Epidermal melanocyte (primary cell): ENCODE data around the gene SYNE1.
"Not testable (repeated sequence)": the region's sequence is repeated elsewhere in the genome, so short reads cannot be mapped to it uniquely, and the experiment has no call there.

ENCODE experiments used
- DNase-seq: peaks from one replicate; pipeline ENCODE4 v3.0.0; 2011; ENCODE audit warnings: low spot score; ENCODE audit not compliant: insufficient read length

SYNE1 gene

DNA sequence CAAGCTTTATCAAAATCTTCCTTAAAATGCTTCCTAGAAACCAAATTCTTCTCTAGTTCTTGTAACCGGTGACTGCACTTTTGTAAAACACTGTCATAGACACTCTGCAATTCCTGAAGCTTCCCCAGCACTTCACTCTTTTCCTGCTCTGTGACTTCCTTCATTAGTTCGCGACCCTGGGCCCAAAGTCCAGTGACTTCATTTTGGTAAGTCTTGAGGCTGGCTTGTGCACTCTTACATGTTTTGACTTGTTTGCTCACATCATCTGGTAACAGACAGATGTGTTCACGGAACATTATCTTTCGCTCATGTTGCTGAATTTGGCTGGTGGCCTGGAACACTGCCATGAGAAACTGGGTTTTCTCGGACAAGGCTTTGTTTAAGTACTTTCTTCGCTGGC lies 306.2 kb downstream of the SYNE1 start:
- DNase-seq = no peak

DNA sequence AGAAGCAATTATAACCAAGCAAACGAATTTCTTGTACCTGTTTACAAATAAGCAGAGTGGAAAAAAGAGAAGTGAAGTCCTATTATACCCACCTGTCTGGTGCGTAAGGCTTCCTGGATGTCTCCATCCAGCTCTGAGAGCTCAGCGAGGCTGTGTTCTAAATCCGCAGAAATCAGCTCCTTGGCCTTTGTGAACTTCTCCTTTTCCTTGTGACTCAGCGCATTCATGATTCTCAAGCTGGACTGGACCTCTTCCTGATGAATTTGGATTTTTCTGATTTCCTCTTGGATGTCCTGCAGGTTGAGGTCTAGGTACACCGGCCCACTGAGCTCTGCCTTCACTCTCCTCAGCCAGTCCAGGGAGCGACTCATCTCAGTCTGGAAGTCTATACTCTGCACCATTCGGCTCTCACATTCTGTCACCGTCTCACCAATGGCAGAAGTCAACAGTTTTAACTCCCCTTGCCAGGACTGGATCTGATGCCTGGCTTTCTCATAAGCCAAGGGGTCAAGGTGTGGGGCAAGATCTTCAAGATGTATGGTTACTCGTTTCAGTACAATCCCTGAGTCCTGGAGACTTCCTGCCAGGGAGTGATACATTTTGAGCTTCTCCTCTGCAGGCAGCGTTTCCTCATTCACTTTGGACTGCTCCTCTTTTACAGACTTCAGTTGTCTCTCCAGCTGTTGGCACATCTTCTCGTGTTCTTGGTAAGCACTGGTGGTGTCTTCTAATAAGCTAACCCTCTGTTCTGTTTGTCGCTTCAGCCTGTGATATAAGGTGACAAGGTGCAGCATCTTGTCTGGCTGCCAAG lies 307.3 kb downstream of the SYNE1 start:
- DNase-seq = no peak

DNA sequence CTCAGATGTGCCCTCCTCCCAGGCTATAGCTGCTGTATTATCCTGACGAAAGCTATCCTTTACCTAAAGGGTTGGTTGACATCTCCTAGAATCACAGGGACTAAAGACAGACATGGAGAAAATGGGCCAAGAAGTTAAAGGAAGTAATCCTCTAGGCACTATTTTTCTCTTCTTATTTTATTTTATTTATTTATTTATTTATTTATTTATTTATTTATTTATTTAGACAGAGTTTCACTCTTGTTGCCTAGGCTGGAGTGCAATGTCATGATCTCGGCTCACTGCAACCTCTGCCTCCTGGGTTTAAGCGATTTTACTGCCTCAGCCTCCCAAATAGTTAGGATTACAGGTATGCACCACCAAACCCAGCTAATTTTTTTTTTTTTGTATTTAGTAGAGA lies 309.0 kb downstream of the SYNE1 start:
- not testable (repeated sequence) for DNase-seq

DNA sequence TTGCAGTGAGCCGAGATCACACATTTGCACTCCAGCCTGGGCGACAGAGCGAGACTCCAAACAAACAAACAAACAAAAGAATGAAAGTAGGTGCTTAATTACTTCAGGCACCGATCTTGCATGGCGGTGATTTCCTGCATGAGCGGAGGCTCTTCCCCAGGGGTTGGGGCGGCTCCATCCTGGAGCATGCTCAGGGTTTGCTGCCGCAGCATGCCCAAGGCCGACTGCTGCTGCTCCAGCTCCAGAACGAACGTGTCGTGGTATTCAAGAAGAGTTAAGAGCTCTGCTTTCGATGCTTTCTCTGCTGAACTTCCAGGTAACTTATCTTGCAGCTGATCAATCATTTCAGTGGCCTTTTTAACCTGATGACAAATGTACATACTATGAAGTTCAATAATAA lies 313.8 kb downstream of the SYNE1 start:
- no peak for DNase-seq

DNA sequence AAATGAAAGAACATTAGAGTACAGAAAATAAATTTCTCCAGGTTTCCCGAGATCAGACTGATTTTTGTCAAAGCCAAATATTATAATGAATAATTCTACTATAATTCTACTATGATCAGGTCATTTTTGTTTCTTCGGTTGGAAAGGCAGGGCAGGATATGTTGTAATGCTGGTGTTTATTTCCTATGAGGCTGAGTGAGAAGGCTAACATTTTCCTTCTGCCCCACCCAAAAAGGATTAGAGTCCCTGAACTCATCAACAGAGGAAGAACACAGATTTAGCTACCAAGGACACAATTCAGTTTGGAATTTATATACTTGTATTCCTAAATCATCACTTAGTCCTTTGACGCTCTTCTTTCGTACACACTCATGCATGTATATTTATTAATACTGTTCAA lies 318.9 kb downstream of the SYNE1 start:
- no peak for DNase-seq

DNA sequence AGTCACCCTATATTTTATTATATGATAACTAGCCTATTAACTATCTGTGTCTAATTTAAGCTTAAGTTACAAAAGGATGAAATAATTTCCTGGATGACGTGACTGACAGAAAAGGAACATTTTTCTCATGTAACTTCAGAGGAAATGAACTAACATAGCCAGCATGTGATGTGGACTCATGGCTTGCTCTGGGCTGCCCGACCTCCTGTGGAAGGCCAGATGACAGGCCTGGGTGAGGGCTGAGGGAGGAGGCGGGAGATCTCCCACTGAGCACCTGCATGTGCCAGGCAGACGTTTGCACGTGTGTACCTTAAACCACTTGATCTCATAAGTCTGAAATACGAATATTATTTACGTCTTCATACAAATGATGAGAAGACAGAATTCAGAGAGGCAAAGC lies 321.1 kb downstream of the SYNE1 start:
- no peak for DNase-seq

DNA sequence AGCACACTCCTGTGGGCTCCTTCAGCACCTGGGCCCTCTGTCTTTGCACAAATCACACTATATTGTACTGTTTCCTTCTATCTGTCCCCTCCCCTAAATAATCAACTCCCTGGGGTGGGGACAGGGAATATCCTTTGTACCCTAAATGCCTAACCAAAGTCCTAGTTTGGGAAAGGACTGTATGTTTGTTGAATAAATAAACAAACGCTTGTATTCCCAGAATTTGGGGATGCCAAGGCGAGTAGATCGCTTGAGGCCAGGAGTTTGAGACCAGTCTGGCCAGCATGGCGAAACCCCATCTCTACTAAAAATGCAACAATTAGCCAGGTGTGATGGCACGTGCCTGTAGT lies 322.7 kb downstream of the SYNE1 start:
- DNase-seq = no peak

DNA sequence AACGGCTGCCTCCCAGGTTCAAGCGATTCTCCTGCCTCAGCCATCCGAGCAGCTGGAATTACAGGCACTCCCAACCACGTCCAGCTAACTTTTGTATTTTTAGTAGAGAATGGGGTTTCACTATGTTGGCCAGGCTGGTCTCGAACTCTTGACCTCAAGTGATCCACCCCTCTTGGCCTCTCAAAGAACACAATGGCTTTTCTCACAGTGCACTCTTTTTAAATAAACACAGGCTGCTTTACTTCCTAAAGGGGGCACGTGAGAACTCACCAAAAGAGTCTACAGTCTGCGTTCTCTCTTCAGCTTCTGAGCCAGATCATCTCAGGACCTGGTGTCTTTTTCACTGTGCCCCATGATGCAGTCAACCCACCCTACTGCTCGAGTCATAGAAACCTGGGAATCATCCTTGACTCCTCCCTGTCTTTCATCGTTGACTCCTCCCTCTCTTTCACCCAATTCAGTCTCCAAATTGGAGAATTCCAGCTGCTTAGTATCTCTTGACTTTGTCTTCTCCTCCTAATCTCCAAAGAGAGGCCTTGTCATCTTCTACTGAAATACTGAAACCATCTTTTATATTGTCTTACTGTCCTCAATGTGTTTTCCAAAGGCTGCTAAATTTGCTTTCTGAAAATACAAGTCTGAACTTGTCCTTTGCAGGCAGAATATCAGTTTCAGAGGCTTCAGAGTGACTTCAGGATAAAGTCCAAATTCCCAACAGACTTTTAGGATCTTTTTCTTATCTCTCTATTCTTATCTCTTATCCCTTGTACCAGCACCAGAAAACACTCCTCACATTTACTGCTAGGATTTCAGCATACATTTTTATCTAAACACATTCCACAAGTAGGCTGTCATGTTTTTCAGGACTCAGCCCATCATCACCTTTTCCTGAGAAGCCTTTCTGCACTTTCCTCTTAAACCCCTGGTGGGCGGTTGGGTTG lies 323.4 kb downstream of the SYNE1 start:
- no peak for DNase-seq

DNA sequence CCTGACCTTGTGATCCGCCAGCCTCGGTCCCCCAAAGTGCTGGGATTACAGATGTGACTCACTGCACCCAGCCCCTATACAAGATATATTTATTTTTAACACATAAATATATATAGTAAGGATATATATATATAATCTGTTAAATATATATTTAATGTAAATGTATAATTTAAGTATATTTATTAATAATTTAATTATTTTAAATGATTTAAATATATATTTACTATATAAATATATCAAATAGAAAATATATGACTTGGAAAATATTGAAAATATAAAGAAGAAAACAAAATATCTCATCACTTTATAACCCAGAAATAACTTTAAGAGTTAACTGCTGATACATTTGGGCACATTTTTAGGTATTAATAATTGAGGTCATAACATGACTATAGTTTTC lies 324.7 kb downstream of the SYNE1 start:
- no peak for DNase-seq

DNA sequence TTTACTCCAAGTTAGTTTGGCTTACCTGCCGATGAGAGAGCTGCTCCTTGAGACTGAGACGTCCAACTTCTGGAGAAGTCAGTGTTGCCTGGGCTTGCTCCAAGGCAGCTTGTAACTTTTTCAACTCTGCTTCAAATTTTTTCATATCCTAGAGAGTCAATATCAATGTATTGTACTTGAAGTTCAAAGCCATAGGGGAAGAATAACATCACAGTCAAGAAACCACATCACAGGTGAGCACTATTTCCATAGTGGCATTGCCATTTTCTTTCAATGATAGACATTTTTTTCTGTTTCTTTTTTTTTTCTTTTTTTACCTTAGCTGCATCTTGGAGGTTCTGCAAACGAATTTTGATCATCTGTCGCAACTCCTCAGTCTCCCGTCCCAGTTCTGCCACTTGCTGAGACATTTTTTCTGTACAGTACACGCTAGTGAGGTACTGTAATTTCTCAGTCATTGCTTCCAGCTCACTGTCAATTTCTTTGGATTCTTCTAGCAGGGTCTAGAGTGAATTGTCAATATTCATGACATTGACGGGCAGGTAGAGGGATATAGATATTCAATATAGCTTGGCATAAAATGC lies 326.7 kb downstream of the SYNE1 start:
- no peak for DNase-seq

DNA sequence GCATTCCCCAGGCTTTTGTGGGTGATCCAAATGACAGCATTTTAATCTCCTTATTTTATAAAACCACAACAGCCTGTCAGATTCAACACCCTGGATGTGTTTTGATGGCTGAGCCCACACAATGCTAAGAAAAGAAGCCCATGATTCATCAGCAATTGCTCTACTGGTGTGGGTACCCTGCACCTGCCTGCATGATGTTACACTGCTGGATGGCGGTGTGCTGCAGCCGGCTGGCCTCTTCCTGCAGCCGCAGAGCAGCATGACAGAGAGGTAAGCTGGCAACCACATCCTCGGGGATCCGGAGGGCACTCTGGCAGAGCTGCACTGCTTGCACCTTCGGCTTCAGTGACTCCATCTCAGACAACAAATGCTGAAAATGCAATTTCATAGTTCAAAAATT lies 327.5 kb downstream of the SYNE1 start:
- no peak for DNase-seq

DNA sequence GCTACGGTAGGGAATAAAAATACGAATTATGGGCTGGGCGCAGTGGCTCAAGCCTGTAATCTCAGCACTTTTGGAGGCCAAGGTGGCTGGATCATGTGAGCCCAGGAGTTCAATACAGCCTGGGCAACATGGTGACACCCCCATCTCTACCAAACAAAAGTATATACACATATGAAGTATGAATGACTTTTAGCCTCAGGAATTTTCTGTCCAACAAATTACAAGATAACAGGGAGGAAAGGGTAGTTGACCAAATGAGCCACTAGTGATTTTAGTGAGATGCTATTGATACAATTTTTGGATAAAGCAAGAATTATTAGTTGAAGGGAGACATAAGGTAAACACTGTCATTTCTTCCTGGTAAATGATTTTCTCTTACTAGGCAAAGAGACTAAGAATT lies 328.2 kb downstream of the SYNE1 start:
- no peak for DNase-seq

DNA sequence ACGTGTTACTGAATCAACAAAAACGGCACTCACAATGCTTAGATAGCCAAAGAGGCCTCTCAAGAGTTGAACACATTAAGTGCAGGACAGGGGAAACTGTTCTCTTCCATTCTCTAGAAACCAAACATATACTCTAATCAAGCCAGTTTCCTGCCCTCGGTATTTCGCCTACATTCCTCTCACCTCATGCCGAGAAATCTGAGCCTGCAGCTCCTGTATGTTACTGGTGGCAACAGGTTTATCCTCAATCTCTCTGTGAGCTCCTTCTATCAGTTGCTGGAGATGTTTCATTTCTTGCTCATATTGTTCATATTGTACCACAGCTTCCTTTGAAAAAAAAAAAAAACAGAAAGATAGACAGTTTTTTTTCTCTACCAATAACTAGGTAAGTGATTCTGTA lies 328.9 kb downstream of the SYNE1 start:
- no peak for DNase-seq

DNA sequence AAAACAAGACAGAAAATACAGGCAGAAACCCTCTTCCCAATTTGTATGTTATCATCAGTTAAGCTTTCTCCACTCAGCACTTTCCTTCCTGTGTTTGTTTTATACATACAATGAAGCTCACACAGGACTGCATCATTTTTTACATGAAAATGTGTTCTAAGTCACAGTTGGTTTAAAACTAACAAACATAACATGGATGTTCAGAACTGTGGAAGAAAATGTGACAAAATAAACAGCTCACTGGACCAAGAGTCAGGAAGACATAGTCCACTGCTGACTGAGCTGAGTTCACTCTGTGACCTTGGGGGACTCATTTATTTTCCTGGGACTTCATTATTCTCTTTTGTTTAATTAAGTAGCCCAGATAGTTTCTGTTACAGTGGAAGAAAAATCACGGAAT lies 331.5 kb downstream of the SYNE1 start:
- DNase-seq = no peak

DNA sequence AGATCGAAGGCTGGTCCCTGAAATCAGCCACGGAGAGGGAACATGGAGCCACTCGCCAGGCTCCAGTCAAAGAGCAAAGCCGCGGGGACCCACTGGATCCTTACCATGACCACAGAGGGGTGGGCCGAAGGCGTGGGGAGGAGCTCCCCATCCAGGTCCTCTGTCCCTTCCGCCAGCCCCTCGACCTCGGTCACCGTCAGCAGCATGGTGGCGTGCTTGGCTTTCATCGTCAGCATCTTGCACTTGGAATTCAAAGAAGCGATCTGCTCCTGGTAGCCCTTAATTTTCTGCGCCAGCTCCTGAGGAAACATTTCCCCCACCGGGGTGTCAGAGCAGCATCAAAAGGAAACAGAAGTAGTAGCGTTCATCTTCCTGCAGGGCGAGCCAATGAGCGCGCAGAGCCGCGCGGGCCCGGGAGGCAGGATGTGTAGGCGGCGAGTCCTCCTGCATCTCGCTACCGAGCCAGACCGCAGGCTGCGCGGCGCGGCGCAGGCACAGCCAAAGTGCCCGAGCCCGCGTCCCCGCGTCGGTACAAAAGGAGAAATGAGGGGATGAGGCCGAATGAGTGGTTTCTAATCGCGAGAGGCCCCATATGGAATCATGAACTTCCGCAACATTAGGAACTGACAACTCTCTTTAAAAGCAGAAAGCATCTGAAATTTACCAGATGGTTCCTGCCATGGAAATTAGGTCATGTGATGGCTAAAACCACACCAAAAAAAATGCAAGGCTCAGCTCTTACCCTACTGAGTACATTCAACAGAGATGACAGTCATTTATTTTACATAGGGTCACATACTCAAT lies 335.2 kb downstream of the SYNE1 start:
- DNase-seq = peak; percentile 33

DNA sequence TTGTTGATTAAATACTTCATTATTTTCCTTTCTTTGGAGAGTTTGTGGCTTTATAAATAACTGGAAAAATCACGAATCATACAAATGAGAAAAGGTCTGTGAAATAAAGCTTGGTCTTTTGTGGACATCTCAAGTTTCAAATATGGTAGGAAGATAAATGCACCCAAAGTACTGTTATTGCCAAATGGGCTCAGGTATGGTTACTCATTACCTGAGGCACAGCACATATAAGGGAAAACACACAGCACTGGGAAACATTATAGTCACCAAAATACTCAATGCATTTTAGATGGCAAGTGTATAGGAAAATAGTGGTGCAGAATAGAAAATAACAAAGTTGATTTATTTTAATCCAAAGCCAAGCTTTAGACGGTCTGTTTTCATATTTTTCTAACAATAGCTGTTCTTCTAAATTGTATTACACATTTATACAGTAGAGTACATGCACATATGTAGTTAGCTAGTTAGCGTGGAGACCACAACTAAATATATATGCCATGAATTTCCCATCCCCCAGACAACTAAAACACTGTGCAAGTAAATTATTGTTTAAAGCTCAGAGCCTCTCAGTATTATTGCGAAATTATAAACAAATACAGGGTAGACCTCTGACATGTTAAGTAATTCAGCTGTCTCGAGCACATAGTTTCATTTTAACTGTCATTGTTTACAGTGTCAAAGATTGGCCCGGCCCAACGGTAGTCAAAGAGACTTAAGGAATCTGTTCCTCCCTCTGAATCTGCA lies 336.0 kb downstream of the SYNE1 start:
- DNase-seq = no peak

DNA sequence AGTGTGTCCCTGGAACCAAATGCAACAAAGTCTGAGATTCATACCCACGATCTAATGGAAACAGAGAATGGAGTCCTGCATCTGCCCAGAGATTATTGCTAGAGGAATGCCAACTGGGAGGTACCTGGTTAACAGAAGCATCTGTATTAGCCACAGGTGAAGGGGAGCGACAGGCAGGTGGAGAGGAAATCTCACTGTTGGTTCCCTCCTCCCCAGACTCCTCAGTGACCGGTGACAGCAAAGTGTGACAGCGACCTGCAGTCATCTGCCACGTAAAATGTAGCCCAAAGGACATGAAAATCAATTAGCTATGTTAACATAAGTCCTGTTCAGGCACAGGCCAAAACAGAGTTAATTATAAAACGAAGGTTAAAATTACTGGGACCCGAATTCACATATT lies 336.6 kb downstream of the SYNE1 start:
- no peak for DNase-seq

DNA sequence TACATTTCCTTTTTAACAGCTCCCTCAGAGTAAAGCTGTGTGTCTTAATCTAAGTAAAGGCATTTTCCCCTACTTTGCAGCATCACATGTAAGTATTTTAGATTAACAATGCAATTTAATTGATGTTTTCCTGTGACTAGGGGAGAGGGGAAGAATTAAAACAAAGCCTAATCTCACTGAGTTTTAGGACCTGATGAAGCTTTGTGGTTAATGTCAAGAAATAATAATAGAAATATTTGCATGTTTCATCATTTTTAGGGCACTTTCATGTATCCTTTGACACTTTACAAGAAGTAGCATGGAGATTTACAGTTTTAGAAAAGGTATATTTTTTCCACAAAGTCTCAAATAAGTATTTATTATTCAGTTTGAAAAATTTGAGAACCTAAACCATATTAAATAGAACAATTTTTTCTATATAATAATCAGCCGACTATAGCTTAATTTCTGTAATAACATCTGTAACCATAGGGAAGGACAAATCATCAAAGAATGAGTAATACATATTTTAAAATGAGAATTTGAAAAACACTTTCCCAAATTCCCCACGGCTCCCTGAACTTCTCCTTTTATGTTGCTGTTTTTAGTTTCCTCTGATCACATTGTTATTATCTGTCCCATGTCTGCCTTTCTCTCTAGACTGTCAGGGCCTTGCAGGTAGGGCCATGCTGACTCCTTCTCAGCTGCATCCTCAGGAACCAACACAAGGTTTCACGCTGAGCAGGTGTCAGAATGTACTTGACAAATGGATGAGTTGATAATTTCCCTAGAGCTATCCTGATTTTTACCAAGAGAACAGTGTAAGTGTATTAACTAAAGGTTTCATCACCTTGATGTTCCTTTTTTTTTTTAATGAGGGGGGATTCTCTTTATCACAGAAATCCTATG lies 338.1 kb downstream of the SYNE1 start:
- no peak for DNase-seq

DNA sequence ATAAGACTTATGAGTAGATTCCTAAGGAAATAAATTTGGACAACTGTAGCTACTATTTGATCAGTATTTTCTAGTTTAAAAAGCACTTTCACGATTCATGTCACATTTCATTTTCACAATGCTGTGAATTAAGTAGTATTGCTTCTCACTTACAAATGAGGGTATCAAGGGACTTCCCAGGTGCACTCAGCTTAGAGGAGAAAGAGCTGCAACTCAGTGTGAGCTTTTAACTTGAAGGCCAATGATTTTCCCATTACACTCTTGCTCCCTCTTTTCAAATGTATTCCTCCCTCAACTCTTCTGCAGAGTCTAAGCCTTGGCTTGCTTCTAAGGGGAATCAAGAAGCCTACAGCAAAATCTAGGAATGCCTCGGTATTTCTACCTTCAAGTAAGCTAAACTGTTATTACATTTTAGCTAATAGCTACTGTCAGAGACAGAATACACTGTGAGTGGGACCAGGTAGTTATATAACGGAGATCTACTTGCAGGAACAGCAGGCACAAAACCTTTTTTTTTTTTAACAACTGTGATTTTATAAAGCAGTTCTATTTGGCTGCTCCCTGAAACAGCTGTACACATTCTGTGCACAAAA lies 339.0 kb downstream of the SYNE1 start:
- DNase-seq = no peak
